Measurements from ENCODE around the gene MFSD11.
A peak's percentile ranks its signal among the peaks of the same experiment; 100 is the strongest.
"Not testable (repeated sequence)": the region's sequence is repeated elsewhere in the genome, so short reads cannot be mapped to it uniquely, and the experiment has no call there.

The MFSD11 gene

GRCh38 chr17:76736349-76737081 lies 1.4 kb upstream of the MFSD11 start:
- TF ChIP-seq CTCF (IDR thresholded peaks at IDR 0.05; ENCODE audit: insufficient read depth, low read length, missing control alignments): peak; percentile 38
- DNase-seq (ENCODE audit: low read depth, low spot score): no peak
- POLR2A ChIA-PET: interaction anchor here (0.6 to 4.0 kb wide), 8 partner anchors 9 to 572 kb away, joined by 3 to 27 read pairs (median 6); partner anchors contain the start of gene MXRA7
- peak overlapping the region; percentile 97 for H3K4me3 ChIP-seq (ENCODE audit: low read depth, low read length)
- CTCF ChIA-PET: interaction anchor here (2.3 kb wide), 1 partner anchor 9 kb away, joined by 9 read pairs; the partner anchor contains the start of gene METTL23

- TF ChIP-seq CTCF (IDR thresholded peaks at IDR 0.05; ENCODE audit: insufficient read depth, low read length, missing control alignments): no peak
- DNase-seq (ENCODE audit: low read depth, low spot score): peak; percentile 84
- H3K4me3 ChIP-seq (ENCODE audit: low read depth, low read length): peak within 1 kb of the TSS; percentile 97
- CTCF ChIA-PET: interaction anchor here (2.3 to 3.0 kb wide), 3 partner anchors 10 to 320 kb away, joined by 9 to 12 read pairs (median 11); partner anchors contain the start of gene METTL23
- POLR2A ChIA-PET: interaction anchor here (0.6 to 4.0 kb wide), 12 partner anchors 9 to 572 kb away, joined by 3 to 27 read pairs (median 4); partner anchors contain the start of genes JMJD6, METTL23 and MXRA7
Measured at GRCh38 chr17:76737082-76737675, 740 bp upstream of the MFSD11 start, which contains the start of gene SRSF2. Gene SRSF2, minus strand, starts transcription at chr17:76737331. Its CDS starts 171 bp downstream, at chr17:76737160.

- no peak for DNase-seq (ENCODE audit: low read depth, low spot score)
- ChIA-PET CTCF (interaction anchor here (1.0 to 3.0 kb wide), 5 partner anchors 9 to 318 kb away, joined by 3 to 12 read pairs (median 4); no protein-coding TSS in a partner anchor), POLR2A (interaction anchor here (1.1 to 4.0 kb wide), 5 partner anchors 11 to 134 kb away, joined by 3 to 27 read pairs (median 7); partner anchors contain the start of genes JMJD6 and METTL23)
- TF ChIP-seq CTCF (IDR thresholded peaks at IDR 0.05; ENCODE audit: insufficient read depth, low read length, missing control alignments): no peak
- peak overlapping the region; percentile 67 for H3K4me3 ChIP-seq (ENCODE audit: low read depth, low read length)
Measured at GRCh38 chr17:76738468-76738850, 540 bp downstream of the MFSD11 start.

GRCh38 chr17:76739568-76740115 lies 1.7 kb downstream of the MFSD11 start:
- DNase-seq (ENCODE audit: low read depth, low spot score); H3K4me3 ChIP-seq (ENCODE audit: low read depth, low read length); POLR2A ChIA-PET: not testable (repeated sequence)
- CTCF ChIA-PET: interaction anchor here (0.8 to 3.0 kb wide), 5 partner anchors 8 to 317 kb away, joined by 3 to 12 read pairs (median 3); no protein-coding TSS in a partner anchor

- no peak for TF ChIP-seq CTCF (IDR thresholded peaks at IDR 0.05; ENCODE audit: insufficient read depth, low read length, missing control alignments)
- H3K4me3 ChIP-seq (ENCODE audit: low read depth, low read length): no peak overlapping the region
- ChIA-PET CTCF (interaction anchor here (0.6 to 3.0 kb wide), 3 partner anchors 183 to 326 kb away, joined by 3 to 12 read pairs (median 3); no protein-coding TSS in a partner anchor), POLR2A (no interaction called here)
- no peak for DNase-seq (ENCODE audit: low read depth, low spot score)
Measured at GRCh38 chr17:76740329-76741118, 2.6 kb downstream of the MFSD11 start.

GRCh38 chr17:76742958-76743357 lies 5.0 kb downstream of the MFSD11 start:
- TF ChIP-seq CTCF (IDR thresholded peaks at IDR 0.05; ENCODE audit: insufficient read depth, low read length, missing control alignments): no peak
- H3K4me3 ChIP-seq (ENCODE audit: low read depth, low read length): no peak overlapping the region
- no peak for DNase-seq (ENCODE audit: low read depth, low spot score)
- ChIA-PET CTCF (interaction anchor here (0.7 to 1.9 kb wide), 4 partner anchors 11 to 324 kb away, joined by 3 to 9 read pairs (median 3); no protein-coding TSS in a partner anchor), POLR2A (no interaction called here)
